Small intestine (tissue), 7 donors: ENCODE data around the gene CERKL. TPM values are rescaled to one million over a fixed set of nuclear protein-coding genes. Genes with fewer than 3 reads are reported as not detected.

Experiments
- DNase-seq, 2 donors: peaks; one replicate each; pipeline versions ENCODE4 v3.0.0 to v3.0.0-alpha.2; 2013
- FAIRE-seq: peaks from 2 replicates; lab custom pipeline; 2012; peaks lifted over from hg19 to GRCh38; lab: Jason Lieb, UNC
- H3K27ac ChIP-seq, 3 donors: one replicate each; pipeline ENCODE4 v1.5.1; 2013; ENCODE audit warnings: low read length in 2 of 3, mild to moderate bottlenecking in 2 of 3, control low read depth in 1 of 3, inconsistent platforms in 1 of 3, low read depth in 1 of 3, moderate library complexity in 1 of 3
- H3K27me3 ChIP-seq, 3 donors: one replicate each; pipeline ENCODE4 v1.6.1; 2013; ENCODE audit warnings: low read length in 3 of 3, inconsistent platforms in 1 of 3; ENCODE audit not compliant: control insufficient read depth in 3 of 3, insufficient read depth in 3 of 3
- H3K36me3 ChIP-seq, 3 donors: one replicate each; pipeline ENCODE4 v1.6.1; 2013; ENCODE audit warnings: low read length in 3 of 3, inconsistent platforms in 1 of 3, low read depth in 1 of 3, mild to moderate bottlenecking in 1 of 3, moderate library complexity in 1 of 3; ENCODE audit not compliant: control insufficient read depth in 3 of 3, insufficient read depth in 2 of 3
- H3K4me1 ChIP-seq, 3 donors: one replicate each; pipeline ENCODE4 v1.6.1; 2013; ENCODE audit warnings: low read length in 2 of 3, inconsistent platforms in 1 of 3, low read depth in 1 of 3, mild to moderate bottlenecking in 1 of 3, moderate library complexity in 1 of 3; ENCODE audit not compliant: control insufficient read depth in 3 of 3, insufficient read depth in 2 of 3
- H3K4me3 ChIP-seq, 3 donors: one replicate each; pipeline ENCODE4 v1.5.1; 2013; ENCODE audit warnings: low read length in 3 of 3, control low read depth in 1 of 3, inconsistent platforms in 1 of 3, low read depth in 1 of 3, mild to moderate bottlenecking in 1 of 3, moderate library complexity in 1 of 3
- H3K9me3 ChIP-seq, 2 donors: one replicate each; pipeline ENCODE4 v1.6.1; 2013; ENCODE audit warnings: low read depth in 1 of 2, low read length in 1 of 2; ENCODE audit not compliant: control insufficient read depth in 2 of 2, insufficient read depth in 1 of 2
- WGBS, 3 donors: extraction: QIAGEN DNeasy Blood & Tissue Kit; methylation state at CpG; one replicate each; pipeline ENCODE4 v1.1.7; 2013; 5-methylcytosine and 5-hydroxymethylcytosine counted together
- polyA plus RNA-seq, 4 donors: library from polyadenylated mRNA; stranded (reverse) in 3 of 4; unstranded in 1 of 4; fragments of 200-250 nt in 3 of 4; fragments of 120-200 nt in 1 of 4; gene quantifications; one replicate each; pipeline versions ENCODE4 v1.2.1 to v1.2.3, GENCODE V29; 2013
- donor health status: healthy with polysubstance abuse.
- donor health status: control.
- donor health status: control.
- donor health status: Bipolar disorder and iron deficiency.
- donor health status: healthy.

Gene CERKL
- polyA plus RNA-seq, 4 donors = 1.1 to 7.9 (median 2.2) TPM; not detected in 1

- H3K27me3 ChIP-seq = peaks cover 0 to 7% (median 0%) of the 10 kb centered on the region in 3 donors
- H3K9me3 ChIP-seq = no peaks in the 10 kb centered on the region
- H3K4me1 ChIP-seq = peaks cover 0 to 32% (median 11%) of the 10 kb centered on the region in 3 donors
- H3K27ac ChIP-seq = peak overlapping the region in 1 of 3 donors; percentile 74
- WGBS, 3 donors = 40 to 68% (median 61%) methylated on average over 7 of the region's 7 CpGs
- peak; percentile 44 to 49 for DNase-seq
- no peak for FAIRE-seq
- H3K4me3 ChIP-seq = peak overlapping the region in 1 of 3 donors; percentile 59
- H3K36me3 ChIP-seq = no peaks in the 10 kb centered on the region
Measured at GRCh38 chr2:181655519-181655918, 1.4 kb downstream of the CERKL start.

- H3K9me3 ChIP-seq = no peaks in the 10 kb centered on the region
- H3K4me1 ChIP-seq = no peaks in the 10 kb centered on the region
- 91 to 93% (median 93%) methylated on average over 4 of the region's 4 CpGs for WGBS, 3 donors
- H3K27ac ChIP-seq = no peak overlapping the region
- H3K4me3 ChIP-seq = no peak overlapping the region
- H3K36me3 ChIP-seq = no peaks in the 10 kb centered on the region
- FAIRE-seq (no peak), DNase-seq (no peak)
- no peaks in the 10 kb centered on the region for H3K27me3 ChIP-seq
Measured at GRCh38 chr2:181649436-181649979, 7.4 kb downstream of the CERKL start.

- 56 to 76% (median 62%) methylated on average over 2 of the region's 2 CpGs for WGBS, 3 donors
- no peaks in the 10 kb centered on the region for H3K9me3 ChIP-seq
- no peak overlapping the region for H3K27ac ChIP-seq
- no peak overlapping the region for H3K4me3 ChIP-seq
- DNase-seq (no peak), FAIRE-seq (no peak)
- H3K27me3 ChIP-seq = no peaks in the 10 kb centered on the region
- no peaks in the 10 kb centered on the region for H3K36me3 ChIP-seq
- H3K4me1 ChIP-seq = no peaks in the 10 kb centered on the region
Measured at GRCh38 chr2:181648478-181649155, 8.3 kb downstream of the CERKL start.

- no peak overlapping the region for H3K27ac ChIP-seq
- no peak overlapping the region for H3K4me3 ChIP-seq
- WGBS, 3 donors = 80 to 97% (median 81%) methylated on average over 1 of the region's 1 CpG
- FAIRE-seq (no peak), DNase-seq (no peak)
- no peaks in the 10 kb centered on the region for H3K4me1 ChIP-seq
- no peaks in the 10 kb centered on the region for H3K27me3 ChIP-seq
- no peaks in the 10 kb centered on the region for H3K36me3 ChIP-seq
- no peaks in the 10 kb centered on the region for H3K9me3 ChIP-seq
Measured at GRCh38 chr2:181646415-181646987, 10.4 kb downstream of the CERKL start.

- Histone ChIP-seq H3K27ac (no peak overlapping the region), H3K27me3 (no peaks in the 10 kb centered on the region), H3K36me3 (no peaks in the 10 kb centered on the region), H3K9me3 (no peaks in the 10 kb centered on the region), H3K4me1 (no peaks in the 10 kb centered on the region), H3K4me3 (no peak overlapping the region)
- WGBS, 3 donors = 19 to 55% (median 38%) methylated on average over 1 of the region's 1 CpG
- DNase-seq (peak in 1 of 2 donors; percentile 48), FAIRE-seq (no peak)
Measured at GRCh38 chr2:181643151-181643550, 13.8 kb downstream of the CERKL start.

GRCh38 chr2:181642086-181642485 is 14.8 kb downstream of the CERKL start:
- no peak overlapping the region for H3K4me3 ChIP-seq
- FAIRE-seq (no peak), DNase-seq (no peak)
- no peaks in the 10 kb centered on the region for H3K4me1 ChIP-seq
- no peaks in the 10 kb centered on the region for H3K36me3 ChIP-seq
- no peaks in the 10 kb centered on the region for H3K9me3 ChIP-seq
- 71 to 87% (median 80%) methylated on average over 4 of the region's 4 CpGs for WGBS, 3 donors
- no peaks in the 10 kb centered on the region for H3K27me3 ChIP-seq
- no peak overlapping the region for H3K27ac ChIP-seq

GRCh38 chr2:181639686-181640085 is 17.2 kb downstream of the CERKL start:
- H3K27ac ChIP-seq = no peak overlapping the region
- no peaks in the 10 kb centered on the region for H3K36me3 ChIP-seq
- DNase-seq (no peak), FAIRE-seq (no peak)
- no peaks in the 10 kb centered on the region for H3K9me3 ChIP-seq
- no peak overlapping the region for H3K4me3 ChIP-seq
- H3K4me1 ChIP-seq = no peaks in the 10 kb centered on the region
- WGBS, 3 donors = 0 to 63% (median 38%) methylated on average over 1 of the region's 1 CpG
- no peaks in the 10 kb centered on the region for H3K27me3 ChIP-seq

GRCh38 chr2:181632733-181633401 is 24.0 kb downstream of the CERKL start:
- Histone ChIP-seq H3K27me3 (no peaks in the 10 kb centered on the region), H3K27ac (no peak overlapping the region), H3K4me3 (no peak overlapping the region), H3K4me1 (no peaks in the 10 kb centered on the region), H3K36me3 (no peaks in the 10 kb centered on the region), H3K9me3 (no peaks in the 10 kb centered on the region)
- no peak for FAIRE-seq
- no peak for DNase-seq
- 84 to 96% (median 89%) methylated on average over 4 of the region's 4 CpGs for WGBS, 3 donors
